HepG2 (cell line): Measurements from ENCODE around the gene DDRGK1. TPM values are rescaled to one million over a fixed set of nuclear protein-coding genes. Genes with fewer than 3 reads are reported as not detected.

Experiments
- AHR ChIP-seq: IDR thresholded peaks from 2 replicates; pipeline ENCODE4 v1.6.1; 2018; ENCODE audit warnings: missing genetic modification reagents, missing compliant biosample characterization
- ARNT ChIP-seq: fragments of 450-650 bp; IDR thresholded peaks from 2 replicates; pipeline ENCODE4 v1.6.1; 2017
- ATF7-NPFF ChIP-seq: sonication (generic); formaldehyde crosslinking; IDR thresholded peaks from 2 replicates; pipeline ENCODE4 v1.8.1; 2023; ENCODE audit warnings: mild to moderate bottlenecking, low read depth, missing genetic modification reagents, moderate library complexity
- GABPA ChIP-seq, 2 experiments: IDR thresholded peaks; 2 replicates each; pipeline ENCODE4 v1.6.1; 2011 to 2016; ENCODE audit warnings: low read depth in 2 of 2, low read length in 1 of 2, missing biosample characterization in 1 of 2, missing genetic modification characterization in 1 of 2
- HHEX ChIP-seq: IDR thresholded peaks from 2 replicates; pipeline ENCODE4 v1.6.1; 2016; ENCODE audit warnings: control low read depth
- IKZF1 ChIP-seq: fragments of 450-650 bp; IDR thresholded peaks from 2 replicates; pipeline ENCODE4 v1.7.1; 2016
- NFRKB ChIP-seq: fragments of 450-650 bp; IDR thresholded peaks from 2 replicates; pipeline ENCODE4 v1.6.1; 2017
- RBM39 ChIP-seq: fragments of 200-400 bp; formaldehyde crosslinking; IDR thresholded peaks from one replicate; pipeline ENCODE4 v1.6.1; 2018; ENCODE audit warnings: antibody characterized with exemption, mild to moderate bottlenecking, low read depth, low read length; ENCODE audit not compliant: poor library complexity, severe bottlenecking
- SNAPC2 ChIP-seq: sonication (generic); formaldehyde crosslinking; IDR thresholded peaks from 2 replicates; pipeline ENCODE4 v1.8.1; 2022; ENCODE audit warnings: mild to moderate bottlenecking, missing genetic modification reagents
- TFDP2 ChIP-seq: sonication (generic); formaldehyde crosslinking; IDR thresholded peaks from 2 replicates; pipeline ENCODE4 v1.4.0; 2020; ENCODE audit warnings: missing genetic modification reagents
- U2AF2 ChIP-seq: fragments of 200-400 bp; formaldehyde crosslinking; IDR thresholded peaks from 2 replicates; pipeline ENCODE4 v1.6.1; 2017; ENCODE audit warnings: low read depth, mild to moderate bottlenecking, low read length
- ZBTB33 ChIP-seq: sonication (generic); formaldehyde crosslinking; IDR thresholded peaks from 2 replicates; pipeline ENCODE4 v1.4.0; 2020; ENCODE audit warnings: missing genetic modification reagents
- ZFP62 ChIP-seq: sonication (generic); formaldehyde crosslinking; IDR thresholded peaks from 2 replicates; pipeline ENCODE4 v1.4.0; 2020; ENCODE audit warnings: missing genetic modification reagents
- ZMYM4 ChIP-seq: sonication (generic); formaldehyde crosslinking; IDR thresholded peaks from 2 replicates; pipeline ENCODE4 v1.8.1; 2023; ENCODE audit warnings: mild to moderate bottlenecking, missing genetic modification reagents
- ZNF260 ChIP-seq: sonication (generic); formaldehyde crosslinking; IDR thresholded peaks from 2 replicates; pipeline ENCODE4 v1.4.0; 2020; ENCODE audit warnings: missing genetic modification reagents, low read depth, mild to moderate bottlenecking, borderline replicate concordance
- ZNF441 ChIP-seq: sonication (generic); formaldehyde crosslinking; IDR thresholded peaks from 2 replicates; pipeline ENCODE4 v1.7.0; 2021; ENCODE audit warnings: missing genetic modification reagents, borderline replicate concordance
- ZNF512B ChIP-seq: sonication (generic); formaldehyde crosslinking; IDR thresholded peaks from 2 replicates; pipeline ENCODE4 v1.5.1; 2020; ENCODE audit warnings: missing genetic modification reagents, mild to moderate bottlenecking, borderline replicate concordance
- ZNF547 ChIP-seq: sonication (generic); formaldehyde crosslinking; IDR thresholded peaks from 2 replicates; pipeline ENCODE4 v1.5.1; 2020; ENCODE audit warnings: mild to moderate bottlenecking, missing genetic modification reagents
- ZNF607 ChIP-seq: sonication (generic); formaldehyde crosslinking; IDR thresholded peaks from 2 replicates; pipeline ENCODE4 v1.5.1; 2020; ENCODE audit warnings: missing genetic modification reagents, mild to moderate bottlenecking, borderline replicate concordance
- ZNF761 ChIP-seq: sonication (generic); formaldehyde crosslinking; conservative IDR thresholded peaks from 2 replicates; pipeline ENCODE4 v1.4.0; 2020; ENCODE audit warnings: mild to moderate bottlenecking, missing genetic modification reagents
- ZSCAN20 ChIP-seq: sonication (generic); formaldehyde crosslinking; IDR thresholded peaks from 2 replicates; pipeline ENCODE4 v1.4.0; 2020; ENCODE audit warnings: missing genetic modification reagents, mild to moderate bottlenecking, borderline replicate concordance
- polyA plus RNA-seq, 8 experiments: library from polyadenylated mRNA; depleted of rRNA in 3 of 8; stranded (reverse) in 7 of 8; unstranded in 1 of 8; fragments of >200 nt; fragmentation: Illumina TruSeq in 4 of 8; extraction: Trizol in 4 of 8; gene quantifications; 2 replicates each; pipeline versions ENCODE4 v1.2.1 to v1.2.3, GENCODE V29; 2011 to 2016; ENCODE audit warnings: low read depth in 4 of 8, missing spikeins in 1 of 8, mixed read lengths in 1 of 8; ENCODE audit not compliant: insufficient read depth in 1 of 8
- total RNA-seq, 5 experiments: library from RNA; depleted of rRNA; stranded (reverse); fragments of >200 nt; fragmentation: Illumina TruSeq; extraction: Trizol; gene quantifications; 2 replicates each; pipeline ENCODE4 v1.2.3, GENCODE V29; 2016; ENCODE audit warnings: low read depth in 1 of 5
- TF ChIP-seq, protein P1 (sequence below), 2 experiments: sonication (generic) in 1 of 2; formaldehyde crosslinking in 1 of 2; IDR thresholded peaks; 2 replicates each; pipeline versions ENCODE4 v1.5.1 to v1.6.1; 2011 to 2020; ENCODE audit warnings: borderline replicate concordance in 1 of 2, low read depth in 1 of 2, low read length in 1 of 2, mild to moderate bottlenecking in 1 of 2, missing genetic modification reagents in 1 of 2, moderate library complexity in 1 of 2

Gene DDRGK1
- total and polyA plus RNA-seq, 2 of the 13 experiments (the other 11 are each of a cell fraction or from before 2014, with no cell fraction given), result 96.7 to 149 TPM

DNA sequence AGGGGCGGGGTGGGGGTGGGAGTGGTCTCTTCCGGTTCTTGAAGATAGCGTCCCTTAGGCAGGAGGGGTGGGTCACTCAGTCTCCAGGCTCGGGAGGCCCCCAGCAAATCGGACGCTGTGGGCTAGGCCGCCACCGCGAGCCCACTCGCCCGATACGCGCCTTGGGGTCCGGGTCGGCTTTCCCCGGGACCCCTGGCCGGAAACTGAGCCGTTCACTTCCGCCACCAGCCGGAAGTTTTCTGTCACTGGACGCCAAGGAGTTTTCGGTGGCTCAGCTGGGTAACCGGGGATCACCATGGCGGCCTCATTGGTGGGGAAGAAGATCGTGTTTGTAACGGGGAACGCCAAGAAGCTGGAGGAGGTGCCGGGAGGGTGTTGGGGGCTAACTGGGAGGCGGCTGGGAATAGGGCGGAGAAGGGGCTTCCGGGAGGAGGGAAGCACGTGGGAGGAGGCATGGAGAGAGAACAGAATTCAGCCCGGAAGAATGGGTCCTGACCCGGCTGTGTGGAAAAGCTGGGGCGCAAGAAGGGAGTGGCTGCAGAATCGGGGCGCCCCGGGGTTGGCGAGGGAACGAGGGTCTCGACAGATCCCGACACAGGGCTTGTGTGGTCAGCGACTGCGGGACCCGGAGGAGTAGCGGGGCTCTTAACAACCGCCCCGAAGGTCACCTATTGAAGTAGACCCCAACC, 4.9 kb upstream of the DDRGK1 start, which contains the start of gene ITPA (continued):
- TF ChIP-seq ZMYM4 (CRISPR knock-in tag) (peak; percentile 51; the same call in 1 of the 2 replicates), AHR (CRISPR knock-in tag) (peak; percentile 89; the same call in 1 of the 2 replicates), ZFP62 (no peak), ZNF512B (CRISPR knock-in tag) (no peak), ATF7-NPFF (CRISPR knock-in tag) (peak; percentile 73), ZNF607 (no peak), IKZF1 (no peak), ZNF547 (peak; percentile 21; the same call in 1 of the 2 replicates), ZNF441 (CRISPR knock-in tag) (peak; percentile 73; the same call in 1 of the 2 replicates), ZNF761 (CRISPR knock-in tag) (peak; percentile 93; the same call in 1 of the 2 replicates), HHEX (no peak), GABPA (IDR thresholded peaks at IDR 0.05; ENCODE audit: low read depth, low read length) (peak; percentile 92), GABPA (CRISPR knock-in tag; IDR thresholded peaks at IDR 0.05; ENCODE audit: low read depth) (peak; percentile 99), NFRKB (no peak), ZNF260 (0 out of 2 replicates have a peak, but pooled peaks have one; percentile 23), SNAPC2 (CRISPR knock-in tag) (peak; percentile 95), ARNT (no peak), ZBTB33 (CRISPR knock-in tag) (no peak), TFDP2 (CRISPR knock-in tag) (peak; percentile 76), RBM39 (peak; percentile 88), ZSCAN20 (CRISPR knock-in tag) (peak; percentile 83; the same call in 1 of the 2 replicates), U2AF2 (no peak)
- TF ChIP-seq, protein P1, sequence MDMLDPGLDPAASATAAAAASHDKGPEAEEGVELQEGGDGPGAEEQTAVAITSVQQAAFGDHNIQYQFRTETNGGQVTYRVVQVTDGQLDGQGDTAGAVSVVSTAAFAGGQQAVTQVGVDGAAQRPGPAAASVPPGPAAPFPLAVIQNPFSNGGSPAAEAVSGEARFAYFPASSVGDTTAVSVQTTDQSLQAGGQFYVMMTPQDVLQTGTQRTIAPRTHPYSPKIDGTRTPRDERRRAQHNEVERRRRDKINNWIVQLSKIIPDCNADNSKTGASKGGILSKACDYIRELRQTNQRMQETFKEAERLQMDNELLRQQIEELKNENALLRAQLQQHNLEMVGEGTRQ (IDR thresholded peaks at IDR 0.05; ENCODE audit: low read depth, low read length), result no peak
- TF ChIP-seq, protein P1 (CRISPR knock-in tag; IDR thresholded peaks at IDR 0.05; ENCODE audit: borderline replicate concordance), result no peak
